GM18861 (cell line): Measurements from ENCODE around the gene MAP1LC3A.

Source experiments
- ATAC-seq: cut with Tn5 transposase; IDR thresholded peaks from one replicate; pipeline ENCODE4 v1.9.1; 2021; ENCODE audit not compliant: unreplicated experiment

Gene MAP1LC3A

GRCh38 chr20:34547844-34548613 lies 10.5 kb upstream of the MAP1LC3A start:
- no peak for ATAC-seq

GRCh38 chr20:34549291-34549928 lies 9.1 kb upstream of the MAP1LC3A start:
- no peak for ATAC-seq

GRCh38 chr20:34549929-34550305 lies 8.6 kb upstream of the MAP1LC3A start:
- no peak for ATAC-seq

GRCh38 chr20:34552569-34552968 lies 5.9 kb upstream of the MAP1LC3A start:
- no peak for ATAC-seq

GRCh38 chr20:34553366-34553867 lies 5.1 kb upstream of the MAP1LC3A start:
- no peak for ATAC-seq

- ATAC-seq: no peak
Observed at GRCh38 chr20:34557936-34558319, 590 bp upstream of the MAP1LC3A start.

- no peak for ATAC-seq
Observed at GRCh38 chr20:34559311-34560140, 1.0 kb downstream of the MAP1LC3A start.

- ATAC-seq: no peak
Observed at GRCh38 chr20:34560141-34560523, 1.6 kb downstream of the MAP1LC3A start.

GRCh38 chr20:34560614-34561013 lies 2.1 kb downstream of the MAP1LC3A start:
- ATAC-seq: no peak

- no peak for ATAC-seq
Observed at GRCh38 chr20:34561661-34562060, 3.1 kb downstream of the MAP1LC3A start.

GRCh38 chr20:34562641-34563040 lies 4.1 kb downstream of the MAP1LC3A start:
- ATAC-seq: no peak

- ATAC-seq: no peak
Observed at GRCh38 chr20:34564833-34565232, 6.3 kb downstream of the MAP1LC3A start.

GRCh38 chr20:34566978-34567891 lies 8.7 kb downstream of the MAP1LC3A start:
- ATAC-seq: no peak

- ATAC-seq: no peak
Observed at GRCh38 chr20:34567892-34568865, 9.7 kb downstream of the MAP1LC3A start.

GRCh38 chr20:34569598-34569997 lies 11.1 kb downstream of the MAP1LC3A start:
- ATAC-seq: no peak

GRCh38 chr20:34570859-34571306 lies 12.4 kb downstream of the MAP1LC3A start:
- ATAC-seq: no peak

GRCh38 chr20:34571753-34572152 lies 13.2 kb downstream of the MAP1LC3A start:
- no peak for ATAC-seq

GRCh38 chr20:34573541-34574300 lies 15.2 kb downstream of the MAP1LC3A start:
- ATAC-seq: no peak

GRCh38 chr20:34574426-34574825 lies 15.9 kb downstream of the MAP1LC3A start:
- no peak for ATAC-seq
